Astrocyte of the cerebellum (primary cell): ENCODE results near the gene TOP1.

Experiments
- DNase-seq: peaks from one replicate; pipeline ENCODE4 v3.0.0-alpha.2; 2011; ENCODE audit warnings: low read depth
- H3K4me3 ChIP-seq: 2 replicates; pipeline ENCODE4 v1.5.1; 2011; ENCODE audit warnings: mild to moderate bottlenecking, low read depth, low read length, moderate library complexity
- CTCF ChIP-seq: IDR thresholded peaks from 2 replicates; pipeline ENCODE4 v1.5.1; 2012; ENCODE audit warnings: low read length, low read depth, moderate library complexity, mild to moderate bottlenecking; ENCODE audit errors: missing control alignments
- in situ Hi-C: cut with HindIII; loops from 2 replicates; pipeline ENCODE4 v1.10.0; 2017; ENCODE audit warnings: low sequenced_read_pairs

The TOP1 gene

GRCh38 chr20:41063442-41063841 is 34.8 kb downstream of the TOP1 start:
- DNase-seq = no peak
- in situ Hi-C loops = no loop called here
- H3K4me3 ChIP-seq = no peak overlapping the region
- no peak for TF ChIP-seq CTCF

- in situ Hi-C loops = no loop called here
- no peak overlapping the region for H3K4me3 ChIP-seq
- no peak for DNase-seq
- TF ChIP-seq CTCF = no peak
Measured at GRCh38 chr20:41064377-41064776, 35.8 kb downstream of the TOP1 start.

GRCh38 chr20:41065716-41066115 is 37.1 kb downstream of the TOP1 start:
- no peak for TF ChIP-seq CTCF
- in situ Hi-C loops = no loop called here

GRCh38 chr20:41068806-41069205 is 40.2 kb downstream of the TOP1 start:
- no peak for TF ChIP-seq CTCF
- DNase-seq = no peak
- in situ Hi-C loops = no loop called here
- H3K4me3 ChIP-seq = no peak overlapping the region

More at GRCh38 chr20:41065716-41066115, 37.1 kb downstream of the TOP1 start:
- no peak for DNase-seq
- no peak overlapping the region for H3K4me3 ChIP-seq

GRCh38 chr20:41072190-41072863 is 43.7 kb downstream of the TOP1 start:
- peak; percentile 85 for DNase-seq
- no peak for TF ChIP-seq CTCF
- in situ Hi-C loops = no loop called here
- H3K4me3 ChIP-seq = no peak overlapping the region

GRCh38 chr20:41072915-41073314 is 44.3 kb downstream of the TOP1 start:
- in situ Hi-C loops = no loop called here
- no peak for DNase-seq
- no peak for TF ChIP-seq CTCF
- H3K4me3 ChIP-seq = no peak overlapping the region

- H3K4me3 ChIP-seq = no peak overlapping the region
- TF ChIP-seq CTCF = no peak
- DNase-seq = no peak
- in situ Hi-C loops = no loop called here
Measured at GRCh38 chr20:41074441-41074840, 45.8 kb downstream of the TOP1 start.
